MM.1S (cell line): ENCODE data around the gene GNG13.

Source experiments
- EZH2phosphoT487 ChIP-seq: fragments of 300-600 bp; sonication (generic); IDR thresholded peaks from 2 replicates; pipeline ENCODE4 v1.6.1; 2018; ENCODE audit warnings: antibody characterized with exemption, low read length
- TF ChIP-seq, protein P1 (sequence below): fragments of 300-600 bp; sonication (generic); IDR thresholded peaks from 2 replicates; pipeline ENCODE4 v1.5.1; 2016; ENCODE audit warnings: antibody characterized with exemption, low read length, mixed read lengths

GRCh38 chr16:833411-833810, 32.9 kb upstream of the GNG13 start:
- TF ChIP-seq, protein P1, sequence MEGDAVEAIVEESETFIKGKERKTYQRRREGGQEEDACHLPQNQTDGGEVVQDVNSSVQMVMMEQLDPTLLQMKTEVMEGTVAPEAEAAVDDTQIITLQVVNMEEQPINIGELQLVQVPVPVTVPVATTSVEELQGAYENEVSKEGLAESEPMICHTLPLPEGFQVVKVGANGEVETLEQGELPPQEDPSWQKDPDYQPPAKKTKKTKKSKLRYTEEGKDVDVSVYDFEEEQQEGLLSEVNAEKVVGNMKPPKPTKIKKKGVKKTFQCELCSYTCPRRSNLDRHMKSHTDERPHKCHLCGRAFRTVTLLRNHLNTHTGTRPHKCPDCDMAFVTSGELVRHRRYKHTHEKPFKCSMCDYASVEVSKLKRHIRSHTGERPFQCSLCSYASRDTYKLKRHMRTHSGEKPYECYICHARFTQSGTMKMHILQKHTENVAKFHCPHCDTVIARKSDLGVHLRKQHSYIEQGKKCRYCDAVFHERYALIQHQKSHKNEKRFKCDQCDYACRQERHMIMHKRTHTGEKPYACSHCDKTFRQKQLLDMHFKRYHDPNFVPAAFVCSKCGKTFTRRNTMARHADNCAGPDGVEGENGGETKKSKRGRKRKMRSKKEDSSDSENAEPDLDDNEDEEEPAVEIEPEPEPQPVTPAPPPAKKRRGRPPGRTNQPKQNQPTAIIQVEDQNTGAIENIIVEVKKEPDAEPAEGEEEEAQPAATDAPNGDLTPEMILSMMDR, result no peak
- TF ChIP-seq EZH2phosphoT487, result no peak
